Sigmoid colon (tissue), 4 donors: ENCODE measurements around the gene ELFN1.

Experiments
- POLR2A ChIP-seq, 2 donors: fragments of 450-650 bp; IDR thresholded peaks; one replicate each; pipeline ENCODE4 v1.6.1; 2016; ENCODE audit warnings: antibody characterized with exemption in 2 of 2, mild to moderate bottlenecking in 2 of 2, moderate library complexity in 2 of 2
- POLR2AphosphoS5 ChIP-seq, 4 donors: sonication (generic); formaldehyde crosslinking; IDR thresholded peaks; one replicate each; pipeline ENCODE4 v1.6.1; 2017; ENCODE audit warnings: antibody characterized with exemption in 4 of 4
- TF ChIP-seq, protein P1 (sequence below), 4 experiments: fragments of 450-650 bp in 3 of 4; fragments of 200-600 bp in 1 of 4; IDR thresholded peaks; one replicate each; pipeline ENCODE4 v1.5.1; 2016 to 2019; ENCODE audit warnings: antibody characterized with exemption in 4 of 4, mild to moderate bottlenecking in 3 of 4, moderate library complexity in 2 of 4

- TF ChIP-seq, protein P1, sequence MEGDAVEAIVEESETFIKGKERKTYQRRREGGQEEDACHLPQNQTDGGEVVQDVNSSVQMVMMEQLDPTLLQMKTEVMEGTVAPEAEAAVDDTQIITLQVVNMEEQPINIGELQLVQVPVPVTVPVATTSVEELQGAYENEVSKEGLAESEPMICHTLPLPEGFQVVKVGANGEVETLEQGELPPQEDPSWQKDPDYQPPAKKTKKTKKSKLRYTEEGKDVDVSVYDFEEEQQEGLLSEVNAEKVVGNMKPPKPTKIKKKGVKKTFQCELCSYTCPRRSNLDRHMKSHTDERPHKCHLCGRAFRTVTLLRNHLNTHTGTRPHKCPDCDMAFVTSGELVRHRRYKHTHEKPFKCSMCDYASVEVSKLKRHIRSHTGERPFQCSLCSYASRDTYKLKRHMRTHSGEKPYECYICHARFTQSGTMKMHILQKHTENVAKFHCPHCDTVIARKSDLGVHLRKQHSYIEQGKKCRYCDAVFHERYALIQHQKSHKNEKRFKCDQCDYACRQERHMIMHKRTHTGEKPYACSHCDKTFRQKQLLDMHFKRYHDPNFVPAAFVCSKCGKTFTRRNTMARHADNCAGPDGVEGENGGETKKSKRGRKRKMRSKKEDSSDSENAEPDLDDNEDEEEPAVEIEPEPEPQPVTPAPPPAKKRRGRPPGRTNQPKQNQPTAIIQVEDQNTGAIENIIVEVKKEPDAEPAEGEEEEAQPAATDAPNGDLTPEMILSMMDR (IDR thresholded peaks at IDR 0.05) = no peak
- TF ChIP-seq POLR2A (IDR thresholded peaks at IDR 0.05) (no peak), POLR2AphosphoS5 (IDR thresholded peaks at IDR 0.05) (no peak)
Measured at GRCh38 chr7:1740214-1740613, 70.1 kb downstream of the ELFN1 start.
